Adipose tissue (tissue), 3 donors: ENCODE measurements around the gene NUP85. TPM values are rescaled to one million over a fixed set of nuclear protein-coding genes. Genes with fewer than 3 reads are reported as not detected.
"Not testable (repeated sequence)": the region's sequence is repeated elsewhere in the genome, so short reads cannot be mapped to it uniquely, and the experiment has no call there.

ENCODE experiments used
- H3K27ac ChIP-seq: one replicate; pipeline ENCODE4 v1.5.1; 2013; ENCODE audit warnings: low read depth, low read length
- WGBS, 3 donors: extraction: QIAGEN DNeasy Blood & Tissue Kit; methylation state at CpG; one replicate each; pipeline ENCODE4 v1.1.7; 2013; 5-methylcytosine and 5-hydroxymethylcytosine counted together
- polyA plus RNA-seq, 3 donors: library from polyadenylated mRNA; stranded (reverse); fragments of 200-250 nt; gene quantifications; one replicate each; pipeline ENCODE4 v1.2.3, GENCODE V29; 2013
- donor health status: healthy with polysubstance abuse.
- donor health status: Bipolar disorder and iron deficiency.
- donor health status: healthy.

NUP85 gene
- polyA plus RNA-seq, 3 donors, result 26.8 to 40.3 (median 31.3) TPM

DNA sequence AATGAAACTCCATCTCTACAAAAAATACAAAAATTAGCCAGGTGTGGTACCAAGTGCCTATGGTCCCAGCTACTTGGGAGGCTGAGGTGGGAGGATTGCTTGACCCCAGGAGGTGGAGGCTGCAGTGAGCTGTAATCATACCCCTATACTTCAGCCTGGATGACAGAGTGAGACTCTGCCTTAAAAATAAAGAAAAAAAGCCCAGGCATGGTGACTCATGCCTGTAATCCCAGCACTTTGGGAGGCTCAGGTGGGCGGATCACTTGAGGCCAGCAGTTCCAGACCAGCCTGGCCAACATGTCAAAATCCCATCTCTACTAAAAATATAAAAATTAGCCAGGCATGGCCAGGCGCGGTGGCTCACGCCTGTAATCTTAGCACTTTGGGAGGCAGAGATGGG is 74.7 kb downstream of the NUP85 start:
- 91 to 93% (median 93%) methylated on average over 4 of the region's 4 CpGs for WGBS, 3 donors
- not testable (repeated sequence) for H3K27ac ChIP-seq

DNA sequence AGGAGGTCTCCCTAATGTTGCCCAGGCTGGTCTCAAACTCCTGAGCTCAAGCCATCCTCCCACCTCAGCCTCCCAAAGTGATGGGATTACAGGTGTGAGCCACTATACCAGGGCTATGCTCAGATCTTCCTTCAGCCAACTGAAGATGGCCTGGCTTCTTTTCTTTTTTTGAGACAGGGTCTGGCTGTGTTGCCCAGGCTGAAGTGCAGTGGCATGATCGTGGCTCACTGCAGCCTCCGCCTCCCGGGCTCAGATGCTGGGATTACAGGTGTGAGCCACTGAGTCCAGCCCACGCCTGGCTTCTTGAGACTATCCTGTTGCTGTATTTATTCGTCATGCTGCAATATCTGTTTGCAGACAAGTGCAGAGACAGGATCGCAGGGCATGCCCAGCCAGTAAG is 79.6 kb downstream of the NUP85 start:
- 87 to 93% (median 87%) methylated on average over 6 of the region's 6 CpGs for WGBS, 3 donors
- no peak overlapping the region for H3K27ac ChIP-seq

Other genes with a start within 250 kb of the NUP85 start
- 10 to 100 TPM; 13.8 to 98.5 (median 26.3) TPM for gene HID1, start 232.9 kb upstream of the NUP85 start, polyA plus RNA-seq
- 10 to 100 TPM in 1 of 3 donors, 1 to 10 TPM in 2; 1.9 to 10.6 (median 7.0) TPM for gene CDR2L, start 218.0 kb upstream of the NUP85 start, polyA plus RNA-seq
- 10 to 100 TPM; 27.7 to 43.5 (median 39.3) TPM for gene MRPL58, start 193.0 kb upstream of the NUP85 start, polyA plus RNA-seq
- 100 to 1,000 TPM; 180 to 535 (median 429) TPM for gene ATP5PD, start 158.7 kb upstream of the NUP85 start, polyA plus RNA-seq
- gene KCTD2, start 158.5 kb upstream of the NUP85 start, polyA plus RNA-seq, result 10 to 100 TPM in 2 of 3 donors, 1 to 10 TPM in 1; 8.4 to 31.6 (median 23.7) TPM
- 1 to 10 TPM; 2.0 to 7.1 (median 5.6) TPM for gene SLC16A5, start 117.7 kb upstream of the NUP85 start, polyA plus RNA-seq
- gene ARMC7, start 95.7 kb upstream of the NUP85 start, polyA plus RNA-seq, result 1 to 10 TPM; 2.9 to 6.1 (median 4.2) TPM
- gene NT5C, start 73.9 kb upstream of the NUP85 start, polyA plus RNA-seq, result 10 to 100 TPM; 37.9 to 55.8 (median 51.3) TPM
- 10 to 100 TPM; 23.9 to 63.1 (median 56.7) TPM for gene JPT1, start 51.2 kb upstream of the NUP85 start, polyA plus RNA-seq
- 100 to 1,000 TPM in 1 of 3 donors, 10 to 100 TPM in 2; 31.2 to 122 (median 53.5) TPM for gene SUMO2, start 22.7 kb upstream of the NUP85 start, polyA plus RNA-seq
- gene GGA3, start 55.9 kb downstream of the NUP85 start, polyA plus RNA-seq, result 10 to 100 TPM; 16.3 to 28.2 (median 22.0) TPM
- 10 to 100 TPM; 28.9 to 82.7 (median 51.6) TPM for gene MRPS7, start 56.2 kb downstream of the NUP85 start, polyA plus RNA-seq
- gene MIF4GD, start 65.6 kb downstream of the NUP85 start, polyA plus RNA-seq, result 10 to 100 TPM; 18.0 to 21.6 (median 19.0) TPM
- 10 to 100 TPM in 2 of 3 donors, 1 to 10 TPM in 1; 8.1 to 13.8 (median 12.4) TPM for gene SLC25A19, start 83.8 kb downstream of the NUP85 start, polyA plus RNA-seq
- 10 to 100 TPM; 23.7 to 73.0 (median 58.6) TPM for gene GRB2, start 200.0 kb downstream of the NUP85 start, polyA plus RNA-seq